ENCODE results near the gene RASIP1.
"Not testable (repeated sequence)": the region's sequence is repeated elsewhere in the genome, so short reads cannot be mapped to it uniquely, and the experiment has no call there.

Gene RASIP1

DNA sequence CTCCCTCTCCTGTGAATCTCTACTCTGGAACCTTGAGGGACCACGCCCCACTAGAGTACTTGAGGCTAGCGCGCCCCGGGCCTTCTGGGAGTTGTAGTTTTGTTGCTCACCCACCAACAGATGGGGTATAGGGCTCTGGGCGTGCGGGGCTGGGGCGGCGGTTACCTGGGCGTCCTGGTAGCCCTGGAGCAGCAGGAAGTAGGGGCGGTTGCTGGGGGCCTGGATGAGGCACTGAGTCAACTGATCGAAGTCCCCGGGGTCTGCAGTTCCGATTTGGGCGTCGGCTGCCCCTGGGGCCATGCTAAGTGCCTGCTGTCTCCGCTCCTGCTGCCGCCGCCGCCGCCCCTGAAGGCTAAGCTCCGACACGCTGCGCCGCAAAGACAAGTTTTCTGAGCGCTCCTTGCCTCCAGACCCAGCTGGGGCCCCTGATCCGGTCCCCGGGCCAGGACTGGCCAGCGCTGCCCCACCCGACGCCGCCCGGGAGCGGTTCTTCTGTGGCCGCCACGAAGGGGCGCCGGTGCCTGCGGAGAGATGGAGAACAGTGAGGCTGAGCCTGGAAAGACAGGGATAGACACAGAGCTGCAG, 5.3 kb downstream of the RASIP1 start:
- no peak for DNase-seq (ENCODE audit: low read depth)

DNA sequence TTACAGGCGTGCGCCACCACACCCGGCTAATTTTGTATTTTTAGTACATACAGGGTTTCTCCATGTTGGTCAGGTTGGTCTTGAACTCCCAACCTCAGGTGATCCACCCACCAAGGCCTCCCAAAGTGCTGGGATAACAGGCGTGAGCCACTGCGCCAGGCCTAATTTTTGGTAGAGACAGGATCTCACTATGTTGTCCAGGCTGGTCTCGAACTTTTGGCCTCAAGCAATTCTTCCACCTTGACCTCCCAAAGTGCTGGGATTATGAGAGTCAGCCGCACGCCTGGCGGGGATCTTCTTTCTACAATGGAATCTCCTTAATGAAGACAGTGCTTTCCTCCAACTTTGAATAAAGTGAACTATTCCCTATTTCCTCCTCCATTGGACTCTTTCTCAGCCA, 5.8 kb downstream of the RASIP1 start:
- no peak for DNase-seq (ENCODE audit: low read depth)

DNA sequence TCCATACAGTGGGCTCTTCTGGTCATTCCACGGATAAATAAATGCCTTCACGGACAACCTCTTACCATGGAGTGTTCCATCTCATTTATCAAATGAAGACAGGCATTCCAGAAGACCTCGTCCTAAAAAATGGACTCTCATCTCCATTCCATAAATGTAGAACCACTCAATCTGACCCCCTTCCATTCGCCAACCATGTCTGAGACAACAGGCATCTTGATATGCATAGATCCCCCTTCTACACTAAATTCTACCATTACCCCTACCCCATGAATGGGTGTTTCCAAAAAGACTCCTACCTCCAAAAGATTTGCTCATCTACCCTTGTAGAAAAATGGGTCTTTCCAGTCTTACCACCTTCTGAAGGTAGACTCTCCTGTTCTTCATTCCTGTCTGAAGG, 9.0 kb downstream of the RASIP1 start:
- no peak for DNase-seq (ENCODE audit: low read depth)

DNA sequence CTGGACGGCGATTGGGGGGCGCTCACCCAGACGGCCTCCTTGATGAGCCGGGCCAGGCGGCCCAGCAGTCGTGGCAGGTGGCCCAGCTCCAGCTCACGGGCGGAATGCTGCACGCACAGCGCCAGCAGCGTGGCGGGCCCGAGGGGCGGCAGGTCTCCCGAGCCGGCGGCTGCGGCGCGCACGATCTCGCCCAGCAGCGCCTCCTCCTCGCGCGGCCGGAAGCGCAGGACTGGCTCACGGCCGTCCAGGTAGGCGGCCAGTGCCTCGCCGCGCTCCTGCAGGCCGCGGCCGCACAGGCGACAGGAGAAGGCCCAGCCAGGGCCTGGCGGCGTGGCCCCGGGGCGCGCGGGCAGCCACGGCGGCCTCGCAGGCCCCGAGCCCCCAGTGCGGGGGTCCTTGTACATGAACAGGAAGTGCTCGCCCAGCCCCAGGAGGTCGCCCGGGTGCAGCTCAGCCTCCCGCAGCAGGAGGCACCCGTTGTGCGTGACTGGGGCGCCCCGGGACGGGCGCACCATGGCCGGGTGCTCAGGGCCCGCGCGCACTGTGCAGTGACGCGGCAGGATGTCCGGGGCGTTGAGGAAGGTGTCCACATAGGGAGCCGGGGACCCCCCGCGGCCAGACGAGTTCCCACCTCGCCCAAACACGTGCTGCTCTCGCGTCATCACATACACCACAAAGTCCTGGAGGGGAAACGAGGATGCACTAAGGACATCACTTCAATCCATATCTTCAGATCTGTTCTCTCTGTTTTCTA, 11.3 kb downstream of the RASIP1 start:
- no peak for DNase-seq (ENCODE audit: low read depth)

DNA sequence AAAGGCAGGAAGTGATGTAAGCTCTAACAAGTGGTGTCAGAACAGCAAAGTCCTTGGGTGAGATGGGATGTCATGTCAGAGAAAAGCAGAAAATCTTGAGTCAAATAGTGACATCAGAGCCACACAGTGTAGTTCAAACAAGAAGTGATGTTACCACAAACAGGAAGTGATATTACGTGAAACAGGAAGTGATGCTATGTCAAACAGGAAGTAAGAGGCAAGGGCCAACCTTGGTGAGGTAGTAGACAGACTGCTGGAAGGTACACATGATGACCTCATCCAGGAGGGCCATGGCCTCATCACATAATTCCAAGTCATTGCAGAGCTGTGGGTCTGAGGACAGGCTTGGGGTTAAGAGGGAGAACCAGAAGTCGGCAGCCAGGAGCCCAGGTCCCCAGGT, 13.9 kb downstream of the RASIP1 start:
- DNase-seq (ENCODE audit: low read depth), result no peak

DNA sequence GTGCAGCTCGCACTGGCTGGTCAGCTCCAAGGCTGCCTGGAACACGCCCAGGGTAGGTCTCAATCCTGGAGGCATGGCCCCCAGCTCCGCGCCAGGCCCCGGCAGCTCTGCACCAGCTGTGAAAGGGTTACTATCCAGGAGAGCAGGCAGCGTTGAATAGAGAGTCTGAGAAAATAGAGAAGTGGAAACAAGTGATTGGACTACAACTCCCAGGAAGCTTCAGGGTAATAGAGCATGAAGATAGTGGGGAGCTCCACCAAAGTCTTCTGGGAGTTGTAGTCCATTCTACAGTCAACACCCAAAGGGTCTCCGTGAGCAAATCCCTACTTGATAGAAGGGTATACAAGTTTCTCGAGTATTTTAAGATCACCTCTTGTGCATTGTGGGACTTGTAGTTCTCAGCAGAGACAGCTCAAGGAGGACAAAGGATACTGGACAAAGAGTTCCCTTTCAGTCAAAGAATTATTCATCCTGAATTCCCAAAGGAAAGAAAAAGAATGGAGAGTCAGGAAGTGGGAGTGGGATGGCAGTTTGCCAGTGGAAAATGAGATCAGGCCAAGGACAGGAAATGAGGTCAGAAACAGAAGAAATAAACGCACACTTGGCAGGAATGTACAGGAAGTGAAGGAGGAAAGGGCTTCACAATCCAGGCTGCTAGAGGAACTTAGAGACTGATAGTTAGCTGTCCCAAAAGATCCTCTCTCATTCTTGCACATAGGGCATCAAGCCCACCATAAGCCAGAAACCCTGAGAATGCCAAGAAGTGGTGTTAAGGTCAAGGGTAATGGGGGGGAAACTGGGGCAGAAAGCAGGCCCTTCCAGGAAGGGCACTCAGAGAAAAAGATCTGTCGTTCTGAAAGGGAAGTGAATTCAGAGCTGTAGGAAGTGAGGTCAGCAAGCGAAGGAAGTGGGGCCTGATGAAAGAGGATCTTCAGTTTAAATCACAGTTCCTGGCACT, 15.3 kb downstream of the RASIP1 start:
- DNase-seq (ENCODE audit: low read depth), result no peak

DNA sequence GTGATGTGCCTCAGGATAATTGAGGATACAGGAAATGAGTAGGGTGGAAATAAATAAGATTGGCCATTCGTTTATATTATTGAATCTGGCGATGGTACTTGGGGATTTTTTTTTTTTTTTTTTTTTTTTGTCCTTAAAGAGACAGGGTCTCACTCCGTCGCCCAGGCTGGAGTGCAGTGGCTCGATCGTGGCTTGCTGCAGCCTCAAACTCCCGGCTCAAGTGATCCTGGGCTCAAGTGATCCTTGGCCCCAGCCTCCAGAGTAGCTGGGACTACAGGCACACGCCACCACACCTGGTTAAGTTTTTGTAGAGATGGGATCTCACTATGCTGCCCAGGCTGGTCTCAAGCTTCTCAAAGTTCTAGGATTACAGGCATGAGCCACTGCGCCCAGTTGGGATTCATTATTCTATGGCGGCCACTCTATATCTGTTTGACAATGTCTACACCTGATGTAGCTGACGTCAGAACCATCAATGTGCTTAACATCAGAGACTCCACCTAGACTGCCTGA, 18.2 kb downstream of the RASIP1 start:
- DNase-seq (ENCODE audit: low read depth), result no peak

DNA sequence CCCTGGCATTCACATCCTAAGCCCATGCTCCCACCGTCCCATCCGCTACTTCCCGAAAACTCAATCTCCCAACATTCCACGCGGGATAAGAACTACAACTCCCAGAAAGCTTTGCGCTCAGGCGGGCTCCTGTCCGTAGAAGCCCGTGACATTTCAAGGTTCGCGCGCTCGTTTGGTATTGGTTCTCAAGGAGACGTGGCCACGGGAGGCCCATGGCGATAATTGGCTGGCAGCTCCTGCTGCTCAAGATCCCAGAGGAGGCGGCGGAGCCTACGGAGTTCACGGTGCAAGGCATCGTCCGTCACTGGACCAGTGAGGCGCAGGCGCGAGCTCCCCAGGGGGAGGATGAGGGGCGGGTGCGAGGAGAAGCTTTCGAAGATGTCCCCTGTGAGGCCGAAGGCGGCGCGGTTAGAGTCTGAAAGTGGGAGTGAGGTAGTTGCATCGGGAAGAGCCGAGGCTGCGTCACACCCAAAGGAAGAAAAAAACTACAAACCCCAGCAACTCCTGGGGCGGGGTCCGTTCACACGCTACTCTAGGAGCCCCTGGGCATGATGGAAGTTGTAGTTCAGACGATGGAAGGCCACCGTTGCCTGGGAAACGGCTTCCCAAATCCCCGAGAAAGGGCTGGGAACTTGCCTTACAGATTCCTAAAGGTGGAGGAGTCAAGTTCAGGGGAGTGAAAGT, 19.7 kb downstream of the RASIP1 start:
- DNase-seq (ENCODE audit: low read depth), result peak; percentile 81

DNA sequence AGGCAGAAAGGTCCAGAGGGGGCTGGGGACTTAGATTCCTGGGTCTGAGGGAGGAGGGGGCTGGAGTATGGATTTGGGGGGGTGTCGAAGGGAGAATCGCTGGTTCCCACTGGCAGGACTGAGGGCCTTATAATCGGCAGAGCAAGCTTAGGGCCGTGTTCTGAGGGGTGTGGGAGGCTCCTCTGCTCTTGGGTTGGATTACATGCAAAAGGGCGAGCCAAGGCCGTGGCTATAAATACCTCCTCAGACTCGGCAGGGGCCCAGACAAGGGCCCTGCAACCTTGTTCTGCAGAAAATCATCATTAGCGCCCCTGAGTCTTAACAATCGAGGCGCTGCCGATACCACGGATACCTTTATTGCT, 20.2 kb downstream of the RASIP1 start:
- DNase-seq (ENCODE audit: low read depth), result no peak

DNA sequence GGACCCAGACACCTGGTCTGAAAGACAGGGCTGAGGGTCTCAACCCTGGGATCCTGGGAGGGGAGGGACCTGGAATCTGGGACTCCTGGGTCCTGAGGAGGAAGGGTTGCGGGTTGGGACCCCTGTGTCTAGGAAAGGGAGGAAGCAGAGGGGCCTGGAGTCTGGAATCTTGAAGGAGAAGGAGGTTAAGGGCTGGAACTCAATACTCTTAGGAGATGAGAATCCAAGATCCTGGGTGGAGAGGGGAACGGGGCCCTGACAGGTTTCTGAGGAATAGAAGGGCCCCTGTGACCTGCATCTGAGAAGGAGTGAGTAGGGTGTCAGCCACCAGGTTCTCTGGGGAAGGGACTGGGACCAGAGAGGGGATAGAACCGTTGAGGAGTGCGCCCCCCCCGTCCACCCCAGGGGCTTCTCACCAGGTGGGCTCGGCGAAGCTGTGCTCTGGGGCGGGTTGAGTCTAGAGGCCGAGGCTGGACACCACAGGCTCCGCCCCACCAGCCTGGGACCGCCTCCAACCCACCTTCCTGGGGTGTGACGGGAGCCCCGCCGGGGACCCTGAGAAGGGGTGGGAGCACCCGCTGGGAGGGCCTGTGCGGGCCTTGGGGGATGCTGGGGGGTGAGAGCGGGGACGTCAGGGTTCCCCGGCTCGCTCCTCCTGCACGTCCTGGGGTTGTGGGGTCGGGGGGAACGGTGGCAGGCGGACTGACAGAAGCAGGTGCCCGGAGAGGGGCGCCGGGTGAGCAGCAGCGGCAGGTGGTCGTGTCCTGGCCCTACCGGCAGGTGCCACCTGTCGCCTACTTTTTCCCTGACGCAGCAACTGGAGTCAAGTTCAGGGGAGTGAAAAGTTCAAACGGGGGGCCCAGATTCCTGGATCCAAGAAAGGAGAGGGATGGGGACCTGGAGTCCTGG, 20.9 kb downstream of the RASIP1 start, which contains the start of gene MAMSTR:
TSS of gene MAMSTR (minus strand) at position 463 of the 909 bp plus-strand sequence. CDS start 694 bp downstream, outside the sequence.
- DNase-seq (ENCODE audit: low read depth), result no peak

DNA sequence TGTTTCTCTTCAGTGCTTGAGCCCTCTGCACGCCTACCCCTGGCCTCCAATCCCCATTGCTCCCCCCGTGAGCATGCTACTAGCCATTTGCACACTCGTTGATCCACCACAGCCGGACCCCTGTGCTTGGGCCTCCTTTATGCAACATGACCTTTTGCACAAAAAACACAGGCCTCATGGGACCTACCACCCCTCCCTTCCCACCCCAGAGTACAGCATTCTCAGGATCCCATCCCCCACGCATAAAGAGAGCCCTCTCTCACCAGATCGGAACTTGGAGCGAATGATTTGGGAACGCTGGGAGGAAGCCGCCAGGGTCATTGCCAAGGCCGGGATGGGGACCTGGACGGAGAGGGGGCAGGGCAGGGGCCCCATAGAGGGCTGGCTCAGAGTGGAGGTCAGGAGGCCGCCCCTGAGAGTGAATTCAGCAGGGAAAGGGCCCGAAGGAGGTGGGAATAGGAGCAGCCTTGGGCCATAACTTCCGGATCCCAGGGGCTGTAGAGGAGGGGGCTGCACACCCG, 21.6 kb downstream of the RASIP1 start:
- no peak for DNase-seq (ENCODE audit: low read depth)

DNA sequence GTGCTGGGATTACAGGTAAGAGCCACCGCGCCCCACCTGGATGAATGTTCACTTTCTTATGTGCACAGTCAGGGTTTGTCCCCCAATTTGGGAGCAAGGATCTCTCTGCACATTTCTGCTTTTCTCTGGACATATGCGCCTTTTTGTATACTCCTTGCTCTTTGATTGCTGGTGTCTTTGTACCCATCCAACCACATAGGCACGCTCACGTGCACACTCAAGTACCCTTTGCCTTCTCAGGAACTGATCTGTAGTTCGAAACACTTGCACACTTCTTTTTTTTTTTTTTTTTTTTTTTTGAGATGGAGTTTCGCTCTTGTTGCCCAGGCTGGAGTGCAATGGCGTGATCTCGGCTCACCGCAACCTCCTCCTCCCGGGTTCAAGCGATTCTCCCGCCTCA, 22.3 kb downstream of the RASIP1 start:
- not testable (repeated sequence) for DNase-seq (ENCODE audit: low read depth)

DNA sequence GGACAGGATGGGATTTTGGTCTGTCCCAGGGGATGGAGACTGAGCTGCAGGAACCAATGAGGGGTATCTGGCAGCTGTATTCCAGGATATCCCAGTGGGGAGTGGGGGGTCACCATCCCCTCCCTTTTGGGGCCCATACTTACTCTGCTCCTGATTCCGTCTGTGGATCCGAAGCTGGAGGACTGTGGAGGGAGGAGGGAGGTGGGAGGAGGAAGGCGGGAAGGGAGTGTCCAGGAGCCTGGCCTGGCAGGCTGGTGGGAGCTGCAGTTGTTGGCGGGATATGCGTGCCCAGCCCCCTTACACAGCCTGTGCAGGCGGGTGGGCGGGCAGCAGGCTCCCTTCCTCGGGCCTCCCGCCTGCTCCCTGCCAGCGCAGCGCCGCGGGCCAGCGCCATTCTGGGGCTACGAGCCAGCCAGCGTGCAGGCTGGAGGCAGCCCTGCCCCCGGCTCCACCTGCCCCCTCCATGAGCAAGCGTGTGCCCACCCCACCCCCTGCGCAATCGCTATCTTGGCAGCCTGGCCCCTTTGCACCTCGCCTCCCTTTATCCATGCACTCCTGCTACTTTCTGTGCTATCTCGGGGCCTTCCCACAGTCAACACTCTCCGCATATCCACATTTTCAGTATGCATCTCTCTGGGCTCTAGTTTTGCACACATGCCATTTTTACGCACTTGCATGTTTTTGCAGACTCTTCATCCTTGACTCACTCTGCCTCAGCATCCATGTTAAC, 23.7 kb downstream of the RASIP1 start:
- DNase-seq (ENCODE audit: low read depth), result no peak

DNA sequence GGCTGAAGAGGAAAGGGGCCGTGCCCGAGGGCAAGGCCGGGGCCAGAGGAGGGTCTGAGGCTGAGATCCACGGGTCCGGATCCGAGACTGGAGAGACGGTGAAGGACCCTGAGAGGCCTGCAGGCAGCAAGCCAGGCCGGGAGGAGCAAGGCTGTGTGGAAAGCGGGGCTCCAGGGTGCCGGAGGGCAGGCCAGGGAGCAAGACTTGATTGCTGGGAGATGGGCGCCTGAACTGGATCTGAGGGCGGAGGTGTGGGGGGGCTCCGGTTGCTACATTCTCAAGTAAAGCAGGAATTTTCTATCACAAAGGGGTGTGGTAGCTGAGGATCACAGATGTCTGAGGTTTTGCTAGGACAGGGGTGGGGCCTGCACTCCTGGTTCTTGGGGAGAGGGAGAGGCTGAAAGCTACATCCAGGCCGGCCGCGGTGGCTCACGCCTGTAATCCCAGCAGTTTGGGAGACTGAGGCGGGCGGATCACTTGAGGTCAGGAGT, 24.7 kb downstream of the RASIP1 start:
- DNase-seq (ENCODE audit: low read depth), result no peak

DNA sequence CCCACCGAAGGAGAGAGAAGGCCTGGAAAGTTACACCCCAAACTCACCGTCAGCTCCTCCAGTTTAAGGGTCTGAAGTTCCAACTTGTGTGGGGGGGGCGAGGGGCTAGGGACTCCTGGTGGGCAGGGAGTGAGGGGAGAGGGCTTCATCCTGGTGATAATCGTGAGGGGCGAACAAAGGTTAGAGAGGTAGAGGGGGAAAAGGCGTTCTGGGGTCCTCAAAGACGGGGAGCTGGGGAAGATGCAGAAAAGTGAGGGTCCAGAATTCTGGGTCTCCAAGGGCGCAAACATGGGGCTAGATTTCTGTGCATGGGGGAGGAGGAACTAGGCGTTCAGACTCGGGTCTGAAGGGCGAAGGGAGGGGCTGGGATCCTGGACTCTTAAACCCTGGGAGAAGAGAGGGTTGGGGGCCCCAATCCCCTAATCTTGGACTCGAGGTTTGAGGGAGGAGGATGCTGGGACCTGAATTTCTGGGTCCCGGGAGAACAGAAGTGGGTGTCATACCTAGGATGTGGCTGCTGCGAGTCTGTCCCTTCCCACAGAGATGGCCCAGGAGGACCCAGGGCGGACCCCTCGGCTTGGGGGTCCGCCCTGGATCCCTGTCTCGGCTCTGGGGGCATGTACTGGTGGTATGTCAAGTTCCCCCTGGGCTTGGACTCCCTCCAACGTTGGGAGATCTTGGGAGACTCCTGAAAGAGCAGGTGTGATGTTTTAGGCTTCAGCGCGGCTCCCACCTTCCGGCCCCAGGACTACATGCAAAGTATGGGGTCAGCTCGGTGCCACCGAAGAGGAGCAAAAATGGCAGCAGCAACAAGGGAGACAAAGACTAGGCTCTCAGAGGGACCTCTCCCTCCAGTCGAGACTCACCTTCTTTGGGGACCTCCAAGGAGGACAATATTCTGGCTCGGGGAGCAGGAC, 25.4 kb downstream of the RASIP1 start:
- DNase-seq (ENCODE audit: low read depth), result no peak

DNA sequence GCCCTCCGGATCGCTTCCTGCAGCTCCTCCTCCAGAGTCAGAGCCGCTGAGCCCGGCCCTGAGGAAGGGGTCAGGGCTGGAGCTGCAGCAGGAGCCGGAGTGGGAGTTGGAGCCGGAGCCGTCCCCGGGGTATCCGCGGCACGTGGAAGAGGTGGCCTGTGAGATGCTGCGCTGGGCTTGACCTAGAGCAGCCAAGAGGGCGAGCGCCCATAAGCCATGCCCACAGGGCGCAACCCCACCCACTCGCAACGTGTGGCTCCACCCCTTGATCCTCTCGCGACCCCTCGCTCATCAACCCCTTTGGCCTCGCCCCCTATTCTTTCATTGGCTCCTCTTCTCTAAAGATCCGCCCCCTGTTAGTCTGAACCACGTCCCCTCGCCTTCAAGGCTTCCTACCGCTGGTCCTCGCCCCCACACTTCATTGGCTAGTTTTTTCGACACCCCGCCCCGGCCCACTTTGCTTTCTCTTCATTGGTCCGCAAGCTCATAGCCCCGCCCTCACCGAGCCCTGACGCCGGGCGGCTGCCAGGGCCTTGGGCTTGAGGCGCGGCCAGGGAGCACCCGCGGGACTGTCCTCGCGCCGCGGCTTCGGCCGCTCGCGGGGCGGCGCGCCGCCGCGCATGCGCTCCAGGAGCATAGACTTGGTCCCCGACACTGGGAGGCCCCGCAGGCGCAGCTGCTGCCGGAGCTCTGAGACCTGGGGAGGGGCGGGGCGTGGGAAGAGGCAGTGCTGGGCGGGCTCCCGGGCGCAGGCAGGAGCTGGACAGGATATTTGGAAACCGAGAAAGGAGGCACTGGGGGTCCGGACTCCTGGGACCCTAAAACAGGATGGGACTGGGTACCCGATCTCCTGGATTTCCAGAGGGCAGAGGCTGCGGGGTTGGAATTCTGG, 26.3 kb downstream of the RASIP1 start:
- peak; percentile 95 for DNase-seq (ENCODE audit: low read depth)

DNA sequence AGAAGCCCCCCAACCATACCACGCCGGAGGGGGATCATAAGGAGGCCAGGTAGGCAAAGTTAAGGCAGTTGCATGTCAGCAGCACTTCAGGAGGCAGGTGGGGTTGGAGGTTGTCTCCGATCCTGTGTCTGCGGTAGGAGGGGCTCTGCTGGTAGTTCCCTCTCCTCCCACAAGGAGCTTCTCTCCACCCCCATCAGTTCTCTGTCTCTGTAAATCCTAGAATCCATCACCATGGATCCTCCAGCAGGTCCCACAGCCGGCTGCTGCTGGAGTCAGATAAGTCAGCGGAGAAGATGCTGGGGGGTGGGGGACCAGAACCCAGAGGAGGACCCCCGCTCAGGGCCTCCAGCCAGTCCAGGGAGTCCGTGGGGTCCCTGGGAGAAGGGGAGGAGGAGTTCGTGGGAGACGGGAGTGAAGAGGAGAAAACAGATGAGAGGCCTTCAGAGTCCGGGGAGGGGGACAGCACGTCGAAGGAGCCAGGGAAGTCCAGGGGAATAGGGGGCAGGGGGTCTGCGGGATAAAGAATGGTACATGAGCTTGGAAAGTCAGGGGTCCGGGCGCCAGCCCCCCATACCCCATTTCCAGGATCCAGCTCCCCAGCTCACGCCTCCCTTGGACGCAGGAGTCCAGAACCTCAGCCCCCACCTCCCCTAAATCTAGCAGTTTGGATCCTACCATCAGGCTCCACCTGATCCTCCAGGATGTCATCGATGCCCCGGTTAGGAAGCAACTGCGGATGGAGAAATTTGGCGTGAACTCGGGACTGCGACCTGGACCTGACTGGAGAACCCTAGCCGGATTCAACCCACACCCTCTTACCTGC, 27.2 kb downstream of the RASIP1 start:
- no peak for DNase-seq (ENCODE audit: low read depth)
